ENCODE measurements around the gene SHC3. TPM values are rescaled to one million over a fixed set of nuclear protein-coding genes. Genes with fewer than 3 reads are reported as not detected.

SHC3 gene
- total RNA-seq, 1 donor from 2014 or later, result 17.7 TPM

DNA sequence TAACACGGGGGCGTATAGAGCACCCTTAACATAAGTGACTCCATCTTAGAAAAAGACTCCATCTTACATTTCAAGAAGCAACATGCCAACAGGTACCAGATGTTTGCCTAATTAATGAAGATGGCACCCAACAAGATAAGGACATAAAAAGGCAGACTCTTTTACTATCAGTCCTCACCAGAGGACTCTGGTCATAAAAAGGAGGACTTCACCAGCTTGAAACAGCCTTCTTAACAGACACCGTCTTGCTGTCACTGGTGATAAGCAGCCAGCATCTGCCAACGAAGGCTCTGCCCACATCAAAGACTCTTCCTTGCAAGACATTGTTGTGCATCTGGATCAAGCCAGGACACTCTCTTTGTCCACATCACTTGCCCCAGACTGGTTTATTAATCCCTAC, 107.0 kb downstream of the SHC3 start:
- peaks cover 23% of the 10 kb centered on the region for H3K36me3 Mint-ChIP-seq (ENCODE audit: low read depth)

DNA sequence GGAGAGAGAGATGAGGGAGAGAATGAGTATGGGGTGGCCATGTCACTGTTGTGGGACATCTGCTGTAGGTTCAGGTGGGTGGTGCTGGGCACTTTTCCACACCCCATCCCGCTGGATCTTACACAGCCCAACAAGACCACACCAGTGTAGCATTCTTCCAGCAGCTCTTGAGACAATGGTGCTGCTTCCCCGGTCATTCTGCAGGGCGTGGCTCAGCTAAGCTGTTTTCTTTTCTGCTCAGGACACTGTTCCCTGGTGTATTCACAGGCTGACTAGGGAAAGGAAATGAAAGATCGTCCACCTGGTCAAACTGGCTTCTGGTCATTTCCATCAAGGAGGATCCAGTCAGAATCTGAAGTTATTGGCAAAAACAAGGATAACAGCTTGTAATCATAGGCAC, 111.8 kb downstream of the SHC3 start:
- TF ChIP-seq, protein P1, sequence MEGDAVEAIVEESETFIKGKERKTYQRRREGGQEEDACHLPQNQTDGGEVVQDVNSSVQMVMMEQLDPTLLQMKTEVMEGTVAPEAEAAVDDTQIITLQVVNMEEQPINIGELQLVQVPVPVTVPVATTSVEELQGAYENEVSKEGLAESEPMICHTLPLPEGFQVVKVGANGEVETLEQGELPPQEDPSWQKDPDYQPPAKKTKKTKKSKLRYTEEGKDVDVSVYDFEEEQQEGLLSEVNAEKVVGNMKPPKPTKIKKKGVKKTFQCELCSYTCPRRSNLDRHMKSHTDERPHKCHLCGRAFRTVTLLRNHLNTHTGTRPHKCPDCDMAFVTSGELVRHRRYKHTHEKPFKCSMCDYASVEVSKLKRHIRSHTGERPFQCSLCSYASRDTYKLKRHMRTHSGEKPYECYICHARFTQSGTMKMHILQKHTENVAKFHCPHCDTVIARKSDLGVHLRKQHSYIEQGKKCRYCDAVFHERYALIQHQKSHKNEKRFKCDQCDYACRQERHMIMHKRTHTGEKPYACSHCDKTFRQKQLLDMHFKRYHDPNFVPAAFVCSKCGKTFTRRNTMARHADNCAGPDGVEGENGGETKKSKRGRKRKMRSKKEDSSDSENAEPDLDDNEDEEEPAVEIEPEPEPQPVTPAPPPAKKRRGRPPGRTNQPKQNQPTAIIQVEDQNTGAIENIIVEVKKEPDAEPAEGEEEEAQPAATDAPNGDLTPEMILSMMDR (conservative IDR thresholded peaks at IDR 0.05), result no peak

More for the DNA sequence above, 107.0 kb downstream of the SHC3 start:
- Mint-ChIP-seq H3K27ac (ENCODE audit: unreplicated experiment) (no peak overlapping the region), H3K4me3 (no peak overlapping the region), H3K27me3 (ENCODE audit: low read depth) (no peaks in the 10 kb centered on the region), H3K4me1 (no peaks in the 10 kb centered on the region), H3K9me3 (no peaks in the 10 kb centered on the region)
- TF ChIP-seq, protein P1 (conservative IDR thresholded peaks at IDR 0.05), result no peak
- DNase-seq (ENCODE audit: low read depth, low spot score), result no peak

DNA sequence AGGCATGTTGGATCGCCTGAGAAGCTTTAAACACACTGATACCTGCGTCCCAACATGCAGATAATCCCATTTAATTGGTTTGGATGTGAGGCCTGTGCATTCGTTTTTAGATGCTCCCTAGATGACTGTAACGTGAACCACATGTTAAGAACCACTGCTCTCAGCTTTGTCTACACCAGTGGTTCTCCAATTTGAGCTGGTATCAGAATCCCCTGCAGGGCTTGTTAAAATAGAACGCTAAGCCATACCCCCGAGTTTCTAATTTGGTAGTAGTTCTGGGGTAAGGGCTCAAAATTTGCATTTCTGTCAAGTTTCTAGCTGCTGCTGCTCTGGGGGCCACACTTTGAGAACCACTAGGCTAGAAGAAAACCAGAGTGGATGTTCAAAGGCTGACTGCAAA, 112.7 kb downstream of the SHC3 start:
- no peak overlapping the region for H3K4me3 Mint-ChIP-seq
- H3K36me3 Mint-ChIP-seq (ENCODE audit: low read depth), result peaks cover 20% of the 10 kb centered on the region
- DNase-seq (ENCODE audit: low read depth, low spot score), result no peak
- no peak overlapping the region for H3K27ac Mint-ChIP-seq (ENCODE audit: unreplicated experiment)
- no peaks in the 10 kb centered on the region for H3K4me1 Mint-ChIP-seq
- TF ChIP-seq, protein P1 (conservative IDR thresholded peaks at IDR 0.05), result no peak
- no peaks in the 10 kb centered on the region for H3K27me3 Mint-ChIP-seq (ENCODE audit: low read depth)
- no peaks in the 10 kb centered on the region for H3K9me3 Mint-ChIP-seq

More for the DNA sequence above, 111.8 kb downstream of the SHC3 start:
- no peak for DNase-seq (ENCODE audit: low read depth, low spot score)
- H3K9me3 Mint-ChIP-seq, result no peaks in the 10 kb centered on the region
- H3K27me3 Mint-ChIP-seq (ENCODE audit: low read depth), result no peaks in the 10 kb centered on the region
- no peak overlapping the region for H3K27ac Mint-ChIP-seq (ENCODE audit: unreplicated experiment)
- H3K36me3 Mint-ChIP-seq (ENCODE audit: low read depth), result peaks cover 21% of the 10 kb centered on the region
- no peaks in the 10 kb centered on the region for H3K4me1 Mint-ChIP-seq
- no peak overlapping the region for H3K4me3 Mint-ChIP-seq

DNA sequence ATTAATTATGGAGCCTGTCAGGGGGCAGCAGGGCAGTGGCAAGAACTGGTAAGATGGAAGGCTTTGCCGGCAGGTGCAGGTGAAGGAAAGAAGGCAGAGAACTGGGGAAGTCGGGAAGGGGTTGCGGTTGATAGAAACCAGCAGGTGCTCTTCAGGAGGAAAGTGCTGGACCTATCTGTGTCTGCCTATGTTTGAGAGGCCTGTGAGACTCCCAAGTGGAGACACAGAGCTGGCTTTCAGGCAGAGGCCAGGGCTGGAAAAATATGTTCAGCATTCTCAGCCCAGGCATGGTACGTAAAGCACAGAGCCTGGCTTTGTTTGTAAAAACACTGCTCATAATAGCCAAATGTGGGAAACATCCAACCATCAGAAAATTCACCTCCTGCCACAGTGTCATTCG, 117.8 kb downstream of the SHC3 start:
- H3K36me3 Mint-ChIP-seq (ENCODE audit: low read depth), result peaks cover 14% of the 10 kb centered on the region
- H3K27me3 Mint-ChIP-seq (ENCODE audit: low read depth), result no peaks in the 10 kb centered on the region
- H3K4me3 Mint-ChIP-seq, result no peak overlapping the region
- H3K9me3 Mint-ChIP-seq, result no peaks in the 10 kb centered on the region
- H3K27ac Mint-ChIP-seq (ENCODE audit: unreplicated experiment), result no peak overlapping the region
- no peaks in the 10 kb centered on the region for H3K4me1 Mint-ChIP-seq
- no peak for DNase-seq (ENCODE audit: low read depth, low spot score)
- TF ChIP-seq, protein P1 (conservative IDR thresholded peaks at IDR 0.05), result no peak

DNA sequence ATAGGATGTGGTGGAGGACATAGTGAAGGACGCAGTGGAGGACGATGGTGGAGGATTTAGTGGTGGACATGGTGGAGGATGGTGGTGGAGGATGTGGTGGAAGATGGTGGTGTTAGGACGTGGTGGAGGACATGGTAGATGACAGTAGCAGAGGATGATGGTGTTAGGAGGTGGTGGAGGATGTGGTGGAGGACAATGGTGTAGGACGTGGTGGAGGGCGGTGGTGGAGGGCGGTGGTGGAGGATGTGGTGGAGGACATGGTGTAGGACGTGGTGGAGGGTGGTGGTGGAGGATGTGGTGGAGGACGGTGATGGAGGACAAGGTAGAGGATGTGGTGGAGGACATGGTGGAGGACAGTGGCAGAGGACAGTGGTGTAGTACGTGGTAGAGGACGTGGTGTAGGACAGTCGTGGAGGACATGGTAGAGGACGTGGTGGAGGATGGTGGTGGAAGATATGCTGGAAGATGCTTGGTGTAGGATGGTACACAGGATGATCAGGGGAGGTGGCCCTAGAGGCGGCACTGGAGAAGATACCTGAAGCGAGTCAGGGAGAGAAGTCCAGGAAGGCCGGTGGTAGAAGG, 118.6 kb downstream of the SHC3 start:
- TF ChIP-seq, protein P1 (conservative IDR thresholded peaks at IDR 0.05), result no peak
- peaks cover 14% of the 10 kb centered on the region for H3K36me3 Mint-ChIP-seq (ENCODE audit: low read depth)
- H3K4me3 Mint-ChIP-seq, result no peak overlapping the region
- H3K27ac Mint-ChIP-seq (ENCODE audit: unreplicated experiment), result no peak overlapping the region
- H3K27me3 Mint-ChIP-seq (ENCODE audit: low read depth), result no peaks in the 10 kb centered on the region
- no peak for DNase-seq (ENCODE audit: low read depth, low spot score)
- no peaks in the 10 kb centered on the region for H3K4me1 Mint-ChIP-seq
- H3K9me3 Mint-ChIP-seq, result no peaks in the 10 kb centered on the region

Data from neural crest cell (in vitro differentiated cells).